ENCODE measurements around the gene DOCK1.

DNA sequence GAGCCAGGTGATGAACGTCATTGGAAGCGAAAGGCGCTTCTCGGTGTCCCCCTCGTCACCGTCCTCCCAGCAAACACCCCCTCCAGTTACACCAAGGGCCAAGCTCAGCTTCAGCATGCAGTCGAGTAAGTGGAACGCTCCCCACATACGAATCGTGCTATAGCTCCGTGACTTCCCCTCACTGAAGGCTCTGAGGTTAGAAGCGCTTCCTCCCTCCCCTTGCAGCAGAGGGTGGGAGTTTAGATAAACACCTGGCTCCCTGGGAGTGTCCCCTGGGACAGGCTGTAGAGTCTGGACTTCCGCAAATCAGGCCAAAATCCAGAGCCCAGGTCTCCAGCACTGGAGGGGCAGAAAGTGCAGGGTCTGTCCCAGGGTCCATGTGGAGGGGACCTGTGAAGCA, 538.9 kb downstream of the DOCK1 start:
- TF ChIP-seq, protein P1, sequence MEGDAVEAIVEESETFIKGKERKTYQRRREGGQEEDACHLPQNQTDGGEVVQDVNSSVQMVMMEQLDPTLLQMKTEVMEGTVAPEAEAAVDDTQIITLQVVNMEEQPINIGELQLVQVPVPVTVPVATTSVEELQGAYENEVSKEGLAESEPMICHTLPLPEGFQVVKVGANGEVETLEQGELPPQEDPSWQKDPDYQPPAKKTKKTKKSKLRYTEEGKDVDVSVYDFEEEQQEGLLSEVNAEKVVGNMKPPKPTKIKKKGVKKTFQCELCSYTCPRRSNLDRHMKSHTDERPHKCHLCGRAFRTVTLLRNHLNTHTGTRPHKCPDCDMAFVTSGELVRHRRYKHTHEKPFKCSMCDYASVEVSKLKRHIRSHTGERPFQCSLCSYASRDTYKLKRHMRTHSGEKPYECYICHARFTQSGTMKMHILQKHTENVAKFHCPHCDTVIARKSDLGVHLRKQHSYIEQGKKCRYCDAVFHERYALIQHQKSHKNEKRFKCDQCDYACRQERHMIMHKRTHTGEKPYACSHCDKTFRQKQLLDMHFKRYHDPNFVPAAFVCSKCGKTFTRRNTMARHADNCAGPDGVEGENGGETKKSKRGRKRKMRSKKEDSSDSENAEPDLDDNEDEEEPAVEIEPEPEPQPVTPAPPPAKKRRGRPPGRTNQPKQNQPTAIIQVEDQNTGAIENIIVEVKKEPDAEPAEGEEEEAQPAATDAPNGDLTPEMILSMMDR (IDR thresholded peaks at IDR 0.05; ENCODE audit: poor library complexity, severe bottlenecking): no peak
- TF ChIP-seq, protein P2, sequence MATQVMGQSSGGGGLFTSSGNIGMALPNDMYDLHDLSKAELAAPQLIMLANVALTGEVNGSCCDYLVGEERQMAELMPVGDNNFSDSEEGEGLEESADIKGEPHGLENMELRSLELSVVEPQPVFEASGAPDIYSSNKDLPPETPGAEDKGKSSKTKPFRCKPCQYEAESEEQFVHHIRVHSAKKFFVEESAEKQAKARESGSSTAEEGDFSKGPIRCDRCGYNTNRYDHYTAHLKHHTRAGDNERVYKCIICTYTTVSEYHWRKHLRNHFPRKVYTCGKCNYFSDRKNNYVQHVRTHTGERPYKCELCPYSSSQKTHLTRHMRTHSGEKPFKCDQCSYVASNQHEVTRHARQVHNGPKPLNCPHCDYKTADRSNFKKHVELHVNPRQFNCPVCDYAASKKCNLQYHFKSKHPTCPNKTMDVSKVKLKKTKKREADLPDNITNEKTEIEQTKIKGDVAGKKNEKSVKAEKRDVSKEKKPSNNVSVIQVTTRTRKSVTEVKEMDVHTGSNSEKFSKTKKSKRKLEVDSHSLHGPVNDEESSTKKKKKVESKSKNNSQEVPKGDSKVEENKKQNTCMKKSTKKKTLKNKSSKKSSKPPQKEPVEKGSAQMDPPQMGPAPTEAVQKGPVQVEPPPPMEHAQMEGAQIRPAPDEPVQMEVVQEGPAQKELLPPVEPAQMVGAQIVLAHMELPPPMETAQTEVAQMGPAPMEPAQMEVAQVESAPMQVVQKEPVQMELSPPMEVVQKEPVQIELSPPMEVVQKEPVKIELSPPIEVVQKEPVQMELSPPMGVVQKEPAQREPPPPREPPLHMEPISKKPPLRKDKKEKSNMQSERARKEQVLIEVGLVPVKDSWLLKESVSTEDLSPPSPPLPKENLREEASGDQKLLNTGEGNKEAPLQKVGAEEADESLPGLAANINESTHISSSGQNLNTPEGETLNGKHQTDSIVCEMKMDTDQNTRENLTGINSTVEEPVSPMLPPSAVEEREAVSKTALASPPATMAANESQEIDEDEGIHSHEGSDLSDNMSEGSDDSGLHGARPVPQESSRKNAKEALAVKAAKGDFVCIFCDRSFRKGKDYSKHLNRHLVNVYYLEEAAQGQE (IDR thresholded peaks at IDR 0.05; ENCODE audit: borderline replicate concordance): no peak
- TF ChIP-seq MXI1 (conservative IDR thresholded peaks at IDR 0.05; ENCODE audit: poor library complexity, severe bottlenecking): no peak
- no peak for TF ChIP-seq EZH2 (IDR thresholded peaks at IDR 0.05; ENCODE audit: borderline replicate concordance, insufficient read depth, low read length, poor library complexity, severe bottlenecking)

Measured in neural cell (in vitro differentiated cells).